BE2C (cell line): ENCODE results near the gene LRRC8C.

Source experiments
- DNase-seq: peaks from one replicate; pipeline ENCODE4 v3.0.0-alpha.2; 2020
- H3K27me3 ChIP-seq: fragments of 250-450 bp; sonication (Bioruptor Pico); 2 replicates; pipeline ENCODE4 v1.5.1; 2020; ENCODE audit warnings: mild to moderate bottlenecking
- H3K36me3 ChIP-seq: fragments of 250-450 bp; sonication (Bioruptor Pico); 2 replicates; pipeline ENCODE4 v1.5.1; 2020; ENCODE audit warnings: mild to moderate bottlenecking
- H3K4me1 ChIP-seq: fragments of 250-450 bp; sonication (Bioruptor Pico); 2 replicates; pipeline ENCODE4 v1.5.1; 2020
- H3K4me3 ChIP-seq: 2 replicates; pipeline ENCODE4 v1.5.1; 2011; ENCODE audit warnings: low read depth, low read length
- H3K9me3 ChIP-seq: fragments of 250-450 bp; sonication (Bioruptor Pico); 2 replicates; pipeline ENCODE4 v1.5.1; 2020
- CTCF ChIP-seq: IDR thresholded peaks from 2 replicates; pipeline ENCODE4 v1.5.1; 2012; ENCODE audit warnings: mild to moderate bottlenecking, low read depth, low read length

LRRC8C gene

GRCh38 chr1:89616844-89617627 lies 15.9 kb upstream of the LRRC8C start:
- no peak overlapping the region for H3K4me3 ChIP-seq
- H3K27me3 ChIP-seq: no peaks in the 10 kb centered on the region
- DNase-seq: no peak
- no peaks in the 10 kb centered on the region for H3K9me3 ChIP-seq
- no peak for TF ChIP-seq CTCF
- H3K4me1 ChIP-seq: no peaks in the 10 kb centered on the region
- no peaks in the 10 kb centered on the region for H3K36me3 ChIP-seq

- Histone ChIP-seq H3K9me3 (no peaks in the 10 kb centered on the region), H3K36me3 (no peaks in the 10 kb centered on the region), H3K4me3 (no peak overlapping the region), H3K4me1 (no peaks in the 10 kb centered on the region), H3K27me3 (no peaks in the 10 kb centered on the region)
- TF ChIP-seq CTCF: no peak
- no peak for DNase-seq
These were observed 12.3 kb upstream of the LRRC8C start for GRCh38 chr1:89620664-89621063.

GRCh38 chr1:89622895-89623294 lies 10.0 kb upstream of the LRRC8C start:
- TF ChIP-seq CTCF: 0 out of 2 replicates have a peak, but pooled peaks have one; percentile 7
- no peaks in the 10 kb centered on the region for H3K27me3 ChIP-seq
- DNase-seq: no peak
- no peaks in the 10 kb centered on the region for H3K4me1 ChIP-seq
- H3K9me3 ChIP-seq: no peaks in the 10 kb centered on the region
- no peak overlapping the region for H3K4me3 ChIP-seq
- H3K36me3 ChIP-seq: no peaks in the 10 kb centered on the region

- Histone ChIP-seq H3K36me3 (no peaks in the 10 kb centered on the region), H3K4me1 (no peaks in the 10 kb centered on the region), H3K4me3 (no peak overlapping the region), H3K27me3 (no peaks in the 10 kb centered on the region), H3K9me3 (no peaks in the 10 kb centered on the region)
- DNase-seq: no peak
- no peak for TF ChIP-seq CTCF
These were observed 8.6 kb upstream of the LRRC8C start for GRCh38 chr1:89624314-89624713.

- no peaks in the 10 kb centered on the region for H3K9me3 ChIP-seq
- TF ChIP-seq CTCF: no peak
- H3K4me3 ChIP-seq: no peak overlapping the region
- no peaks in the 10 kb centered on the region for H3K36me3 ChIP-seq
- no peaks in the 10 kb centered on the region for H3K27me3 ChIP-seq
- no peak for DNase-seq
- H3K4me1 ChIP-seq: no peaks in the 10 kb centered on the region
These were observed 8.1 kb upstream of the LRRC8C start for GRCh38 chr1:89624715-89625323.

- no peak overlapping the region for H3K4me3 ChIP-seq
- no peaks in the 10 kb centered on the region for H3K27me3 ChIP-seq
- H3K9me3 ChIP-seq: no peaks in the 10 kb centered on the region
- no peaks in the 10 kb centered on the region for H3K4me1 ChIP-seq
- H3K36me3 ChIP-seq: no peaks in the 10 kb centered on the region
- TF ChIP-seq CTCF: no peak
- DNase-seq: no peak
These were observed 5.3 kb upstream of the LRRC8C start for GRCh38 chr1:89627596-89627962.
